WI38 (cell line): Measurements from ENCODE around the gene TDRD1.
"Not testable (repeated sequence)": the region's sequence is repeated elsewhere in the genome, so short reads cannot be mapped to it uniquely, and the experiment has no call there.

Source experiments
- H3K4me3 ChIP-seq: 2 replicates; pipeline ENCODE4 v1.5.1; 2011; ENCODE audit warnings: low read depth, mild to moderate bottlenecking, control low read depth, low read length
- TF ChIP-seq, protein P1 (sequence below): IDR thresholded peaks from 2 replicates; pipeline ENCODE4 v1.5.1; 2012; ENCODE audit warnings: low read depth, mild to moderate bottlenecking, control low read depth, low read length

The TDRD1 gene

DNA sequence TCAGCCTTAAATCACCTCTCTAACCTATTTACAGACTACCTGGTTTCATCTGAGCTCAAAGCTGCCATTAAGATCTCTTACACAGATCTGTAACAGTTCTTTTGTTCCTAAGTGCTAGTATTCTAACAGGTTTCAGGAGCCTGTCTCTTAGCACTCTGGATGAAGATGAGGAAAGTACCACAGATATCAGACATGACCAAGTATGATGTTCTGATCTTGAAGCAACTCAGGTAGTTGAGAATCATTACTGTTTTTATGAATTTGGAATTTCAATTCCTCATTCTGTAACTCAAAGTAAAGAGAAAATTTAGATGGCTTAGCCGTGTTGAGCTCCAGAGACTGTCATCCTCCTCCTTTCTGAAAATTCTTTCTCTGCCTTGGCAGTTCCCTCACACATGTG lies 36.0 kb upstream of the TDRD1 start:
- TF ChIP-seq, protein P1, sequence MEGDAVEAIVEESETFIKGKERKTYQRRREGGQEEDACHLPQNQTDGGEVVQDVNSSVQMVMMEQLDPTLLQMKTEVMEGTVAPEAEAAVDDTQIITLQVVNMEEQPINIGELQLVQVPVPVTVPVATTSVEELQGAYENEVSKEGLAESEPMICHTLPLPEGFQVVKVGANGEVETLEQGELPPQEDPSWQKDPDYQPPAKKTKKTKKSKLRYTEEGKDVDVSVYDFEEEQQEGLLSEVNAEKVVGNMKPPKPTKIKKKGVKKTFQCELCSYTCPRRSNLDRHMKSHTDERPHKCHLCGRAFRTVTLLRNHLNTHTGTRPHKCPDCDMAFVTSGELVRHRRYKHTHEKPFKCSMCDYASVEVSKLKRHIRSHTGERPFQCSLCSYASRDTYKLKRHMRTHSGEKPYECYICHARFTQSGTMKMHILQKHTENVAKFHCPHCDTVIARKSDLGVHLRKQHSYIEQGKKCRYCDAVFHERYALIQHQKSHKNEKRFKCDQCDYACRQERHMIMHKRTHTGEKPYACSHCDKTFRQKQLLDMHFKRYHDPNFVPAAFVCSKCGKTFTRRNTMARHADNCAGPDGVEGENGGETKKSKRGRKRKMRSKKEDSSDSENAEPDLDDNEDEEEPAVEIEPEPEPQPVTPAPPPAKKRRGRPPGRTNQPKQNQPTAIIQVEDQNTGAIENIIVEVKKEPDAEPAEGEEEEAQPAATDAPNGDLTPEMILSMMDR, result no peak
- no peak overlapping the region for H3K4me3 ChIP-seq

DNA sequence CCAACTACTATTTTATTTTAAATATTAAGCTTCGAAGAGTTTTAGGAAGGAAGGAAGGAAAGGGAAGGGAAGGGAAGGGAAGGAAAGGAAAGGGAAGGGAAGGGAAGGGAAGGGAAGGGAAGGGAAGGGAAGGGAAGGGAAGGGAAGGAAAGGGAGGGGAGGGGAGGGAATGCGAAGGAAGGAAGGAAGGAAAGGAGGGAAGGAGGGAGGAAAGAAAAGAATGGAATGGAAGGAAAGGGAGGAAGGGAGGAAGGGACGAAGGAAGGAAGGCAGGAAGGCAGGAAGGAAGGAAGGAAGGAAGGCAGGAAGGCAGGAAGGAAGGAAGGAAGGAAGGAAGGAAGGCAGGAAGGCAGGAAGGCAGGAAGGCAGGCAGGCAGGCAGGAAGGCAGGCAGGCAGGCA lies 29.7 kb upstream of the TDRD1 start:
- H3K4me3 ChIP-seq, result not testable (repeated sequence)

DNA sequence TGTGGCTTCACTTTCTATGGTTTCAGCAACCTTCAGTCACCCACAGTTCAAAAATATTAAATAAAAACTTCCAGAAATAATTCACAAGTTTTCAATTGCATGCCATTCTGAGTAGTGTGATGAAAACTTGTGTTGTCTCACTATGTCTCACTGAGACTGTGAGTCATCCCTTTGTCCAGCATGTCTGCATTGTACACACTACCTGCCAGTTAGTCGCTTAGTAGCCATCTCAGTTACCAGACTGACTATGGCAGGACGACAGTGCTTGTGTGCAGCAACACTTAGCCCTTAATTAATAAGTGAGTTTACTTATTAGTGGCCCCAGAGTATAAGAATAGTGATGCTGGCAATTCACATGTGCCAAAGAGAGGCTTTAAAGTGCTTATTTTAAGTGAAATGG lies 27.7 kb upstream of the TDRD1 start:
- H3K4me3 ChIP-seq, result no peak overlapping the region
- TF ChIP-seq, protein P1, result no peak

DNA sequence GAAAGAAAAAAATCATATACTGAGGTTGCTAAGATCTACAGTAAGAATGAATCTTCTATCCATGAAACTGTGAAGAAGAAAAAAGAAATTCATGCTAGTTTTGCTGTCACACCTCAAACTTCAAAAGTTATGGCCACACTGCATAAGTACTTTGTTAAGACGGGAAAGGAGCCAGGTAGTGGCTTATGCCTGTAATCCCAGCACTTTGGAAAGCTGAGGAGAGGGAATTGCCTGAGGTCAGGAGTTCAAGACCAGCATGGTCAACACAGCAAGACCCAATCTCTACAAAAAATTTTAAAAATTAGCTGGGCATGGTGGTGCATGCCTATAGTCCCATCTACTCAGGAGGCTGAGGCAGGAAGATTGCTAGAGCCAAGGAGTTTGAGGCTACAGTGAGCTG lies 27.3 kb upstream of the TDRD1 start:
- TF ChIP-seq, protein P1, result no peak

DNA sequence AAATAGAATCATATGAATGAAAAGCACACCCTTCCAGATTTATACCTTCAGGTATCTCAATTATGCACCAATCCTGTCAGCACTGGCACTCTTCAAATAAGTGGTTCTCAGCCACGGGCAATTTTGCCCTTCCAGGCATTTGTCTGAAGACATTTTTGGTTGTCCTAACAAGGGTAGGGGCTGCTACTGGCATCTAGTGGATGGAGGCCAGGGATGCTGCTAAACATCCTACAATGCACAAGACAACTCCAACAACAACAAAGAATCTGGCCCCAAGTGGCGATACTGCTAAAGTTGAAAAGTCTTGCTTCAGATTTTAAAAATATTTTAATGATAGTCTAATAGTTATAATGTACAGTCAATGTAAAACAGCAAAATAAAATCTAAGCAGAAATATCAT lies 21.2 kb upstream of the TDRD1 start:
- TF ChIP-seq, protein P1, result no peak
- H3K4me3 ChIP-seq, result no peak overlapping the region

More for the DNA sequence above, 27.3 kb upstream of the TDRD1 start:
- no peak overlapping the region for H3K4me3 ChIP-seq

DNA sequence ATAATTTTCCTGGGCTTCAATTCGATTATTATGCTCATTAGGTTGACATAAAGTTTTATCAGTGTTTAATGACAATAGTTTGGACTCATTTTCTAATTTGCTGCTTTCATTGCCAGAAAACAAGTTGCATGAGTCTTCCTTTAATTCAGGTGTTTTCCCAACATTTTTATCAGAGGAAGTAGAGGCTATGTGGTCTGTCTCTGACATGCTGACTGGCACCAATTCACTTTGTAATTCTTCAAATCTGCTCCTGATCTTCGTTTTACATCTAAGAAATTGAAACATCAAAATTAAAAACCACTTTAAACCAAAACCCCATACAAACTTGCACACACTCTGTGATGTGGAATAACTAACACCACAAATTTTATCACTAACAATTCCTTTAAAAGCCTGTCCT lies 16.1 kb upstream of the TDRD1 start:
- TF ChIP-seq, protein P1, result no peak
- H3K4me3 ChIP-seq, result no peak overlapping the region

DNA sequence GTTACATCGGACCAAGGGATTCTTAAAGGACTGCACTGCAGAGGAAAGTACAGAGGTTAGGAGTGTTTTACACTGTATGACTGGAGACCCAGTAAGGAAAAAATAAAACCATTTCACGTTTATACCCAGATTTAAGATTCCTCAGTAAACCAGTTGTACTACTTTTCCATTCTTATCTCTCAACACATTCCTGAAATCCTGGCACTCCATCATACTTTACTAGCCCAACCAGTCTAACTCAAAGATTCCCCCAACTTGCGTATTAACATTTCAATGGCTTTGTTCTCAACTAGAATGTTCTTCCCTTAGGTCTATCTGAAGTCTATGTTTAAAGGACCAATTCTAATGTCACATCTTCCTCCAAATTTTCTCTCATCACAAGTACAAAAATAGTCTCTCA lies 13.1 kb upstream of the TDRD1 start:
- no peak overlapping the region for H3K4me3 ChIP-seq
- TF ChIP-seq, protein P1, result no peak

DNA sequence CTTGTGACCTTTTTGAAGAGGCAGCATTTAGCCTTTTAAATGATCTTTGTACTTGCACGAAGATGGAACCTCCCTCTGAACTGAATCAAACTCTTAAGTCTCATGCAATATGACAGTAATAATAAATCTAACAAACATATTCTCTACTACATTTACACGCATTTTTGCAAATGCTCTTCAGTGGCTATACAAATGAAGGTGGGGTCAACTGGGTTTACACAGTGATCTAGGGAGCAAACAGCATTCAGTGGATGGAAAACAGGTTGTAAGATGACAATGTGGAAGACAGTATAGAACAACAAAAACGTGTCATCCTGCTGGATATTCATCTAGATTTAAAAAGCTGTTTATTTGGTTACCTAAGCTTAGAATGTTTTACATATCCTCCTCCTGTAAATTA lies 12.7 kb upstream of the TDRD1 start:
- no peak overlapping the region for H3K4me3 ChIP-seq
- TF ChIP-seq, protein P1, result no peak
